HG02610 (cell line): Measurements from ENCODE around the gene PLB1.
"Not testable (repeated sequence)": the region's sequence is repeated elsewhere in the genome, so short reads cannot be mapped to it uniquely, and the experiment has no call there.

Source experiments
- ATAC-seq: cut with Tn5 transposase; IDR thresholded peaks from one replicate; pipeline ENCODE4 v1.9.1; 2021; ENCODE audit warnings: mild to moderate bottlenecking, moderate library complexity; ENCODE audit not compliant: unreplicated experiment

PLB1 gene

GRCh38 chr2:28463893-28464292 is 32.0 kb upstream of the PLB1 start:
- no peak for ATAC-seq

- ATAC-seq = no peak
Observed at GRCh38 chr2:28465148-28465885, 30.5 kb upstream of the PLB1 start.

GRCh38 chr2:28469304-28469703 is 26.6 kb upstream of the PLB1 start:
- ATAC-seq = no peak

GRCh38 chr2:28469947-28470535 is 25.8 kb upstream of the PLB1 start:
- ATAC-seq = no peak

GRCh38 chr2:28470759-28471158 is 25.1 kb upstream of the PLB1 start:
- ATAC-seq = no peak

GRCh38 chr2:28471214-28471613 is 24.6 kb upstream of the PLB1 start:
- ATAC-seq = no peak

GRCh38 chr2:28471701-28472236 is 24.1 kb upstream of the PLB1 start:
- no peak for ATAC-seq

GRCh38 chr2:28472641-28473040 is 23.2 kb upstream of the PLB1 start:
- ATAC-seq = not testable (repeated sequence)

- ATAC-seq = no peak
Observed at GRCh38 chr2:28475088-28475595, 20.7 kb upstream of the PLB1 start.

GRCh38 chr2:28477087-28477486 is 18.8 kb upstream of the PLB1 start:
- ATAC-seq = no peak

- no peak for ATAC-seq
Observed at GRCh38 chr2:28477645-28478044, 18.2 kb upstream of the PLB1 start.

GRCh38 chr2:28480403-28481049 is 15.3 kb upstream of the PLB1 start:
- ATAC-seq = no peak

GRCh38 chr2:28481905-28482304 is 14.0 kb upstream of the PLB1 start:
- ATAC-seq = no peak

- no peak for ATAC-seq
Observed at GRCh38 chr2:28484835-28485234, 11.0 kb upstream of the PLB1 start.

- ATAC-seq = no peak
Observed at GRCh38 chr2:28486526-28486925, 9.3 kb upstream of the PLB1 start.

- ATAC-seq = no peak
Observed at GRCh38 chr2:28487258-28487657, 8.6 kb upstream of the PLB1 start.

- ATAC-seq = no peak
Observed at GRCh38 chr2:28488083-28488830, 7.6 kb upstream of the PLB1 start.

GRCh38 chr2:28488858-28489575 is 6.8 kb upstream of the PLB1 start:
- ATAC-seq = no peak

- no peak for ATAC-seq
Observed at GRCh38 chr2:28490558-28490957, 5.3 kb upstream of the PLB1 start.

- no peak for ATAC-seq
Observed at GRCh38 chr2:28492282-28492681, 3.6 kb upstream of the PLB1 start.
